ENCODE data around the gene SDF2.

Gene SDF2

GRCh38 chr17:28661635-28662526, at the start of gene SDF2, which contains the start of gene SUPT6H:
Gene SDF2, minus strand, starts transcription at chr17:28661906. Its CDS starts 30 bp downstream, at chr17:28661876.
Gene SUPT6H, plus strand, starts transcription at chr17:28662205. Its CDS starts 11,197 bp downstream, at chr17:28673402.
- DNase-seq, result peak; percentile 89 to 99 (median 96)

- peak; percentile 72 to 88 (median 85) for DNase-seq
Measured at GRCh38 chr17:28710861-28711722, 49.4 kb upstream of the SDF2 start.

GRCh38 chr17:28707339-28707720, 45.6 kb upstream of the SDF2 start:
- no peak for DNase-seq

- no peak for DNase-seq
Measured at GRCh38 chr17:28706471-28707338, 45.0 kb upstream of the SDF2 start.

- DNase-seq, result no peak
Measured at GRCh38 chr17:28705728-28706334, 44.1 kb upstream of the SDF2 start.

DNA sequence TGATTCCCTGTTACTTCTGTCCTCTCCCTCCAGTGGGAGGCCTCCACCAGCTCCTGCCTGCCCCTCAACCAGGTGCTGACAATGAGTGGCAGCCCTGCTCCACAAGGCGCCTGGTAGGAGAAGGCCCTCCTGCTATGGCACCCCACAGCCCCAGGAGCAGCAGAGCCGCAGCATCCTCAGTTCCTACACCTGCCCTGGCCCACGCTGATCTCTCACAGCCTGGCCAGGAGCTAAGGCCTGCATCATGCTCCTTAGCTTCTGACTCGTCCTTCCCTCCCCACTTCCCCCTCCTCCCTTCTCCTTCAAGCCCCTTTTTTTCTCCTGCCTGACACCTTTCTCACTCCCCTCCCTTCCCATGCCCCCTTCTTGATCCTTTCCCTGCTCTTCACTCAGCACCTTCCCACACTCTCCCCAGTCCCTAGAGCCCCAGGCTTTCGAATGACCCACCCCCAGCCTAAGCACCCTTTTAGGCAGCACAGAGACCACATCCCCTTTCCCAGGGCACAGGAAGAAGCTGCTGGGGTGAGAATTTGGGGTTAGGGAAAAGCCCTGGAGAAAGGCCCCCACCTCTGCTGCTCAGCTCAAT, 43.5 kb upstream of the SDF2 start:
- no peak for DNase-seq

DNA sequence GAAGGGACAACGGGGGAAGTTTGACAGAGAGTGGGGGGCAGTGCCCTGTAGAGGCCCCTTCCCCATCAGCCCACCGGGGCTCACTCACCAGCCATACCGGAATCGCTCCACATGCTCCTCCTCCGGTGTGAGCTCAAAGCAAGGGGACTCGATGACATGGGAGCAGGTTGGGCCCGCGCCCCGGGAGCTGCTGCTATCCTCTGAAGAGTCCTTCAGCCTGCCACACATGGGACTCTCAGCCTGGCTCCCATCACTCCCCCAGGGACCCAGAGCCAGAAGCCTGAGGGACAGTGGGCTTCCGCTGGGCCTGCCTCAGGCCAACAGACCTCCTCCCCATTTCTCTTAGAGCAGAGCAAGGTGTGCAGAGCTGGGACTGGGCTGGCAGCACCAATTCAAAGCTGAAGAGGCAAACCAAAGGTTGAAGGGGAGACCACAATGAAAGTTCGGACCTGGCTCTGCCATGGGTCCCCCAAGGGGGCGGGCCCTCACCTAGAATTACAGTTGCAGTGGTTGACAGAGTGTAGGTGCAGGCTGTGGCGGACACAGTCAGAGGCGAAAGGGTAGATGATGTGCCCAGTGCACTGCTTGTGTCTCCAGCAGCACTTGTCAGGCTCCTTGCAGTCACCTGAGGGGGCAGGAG, 42.6 kb upstream of the SDF2 start:
- no peak for DNase-seq

DNA sequence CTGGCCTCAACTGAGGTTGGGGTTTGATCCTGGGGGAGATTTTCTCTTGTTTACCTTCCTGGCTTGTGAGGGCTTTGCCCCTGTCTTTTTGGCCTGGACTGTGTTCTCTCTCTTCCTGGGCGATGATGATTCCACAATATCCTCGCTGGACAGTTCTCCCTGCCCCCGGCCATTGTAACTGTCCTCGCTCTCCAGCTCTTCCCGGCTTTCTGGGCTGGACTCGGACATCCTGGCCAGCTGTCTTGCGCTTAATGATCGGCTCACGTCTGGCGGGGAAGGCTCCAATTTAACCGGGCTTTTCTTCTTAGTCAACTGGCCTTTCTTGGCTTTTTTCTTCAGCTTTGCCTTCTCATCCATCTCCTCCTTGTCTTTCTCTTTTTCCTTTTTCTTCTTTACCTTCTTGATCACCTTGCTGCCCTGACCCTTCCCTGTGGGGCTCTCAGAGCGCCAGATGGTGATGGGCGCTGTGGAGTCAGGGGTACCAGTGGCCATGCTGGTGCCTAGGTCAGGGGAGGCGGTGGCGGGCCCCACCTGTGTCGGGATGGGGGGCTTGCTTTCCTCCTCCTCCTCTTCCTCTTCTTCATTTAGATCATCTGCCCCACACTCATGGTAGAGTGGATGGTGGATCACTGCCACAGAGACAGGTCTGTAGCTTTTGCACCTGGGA, 42.0 kb upstream of the SDF2 start:
- no peak for DNase-seq

GRCh38 chr17:28702752-28703150, 41.0 kb upstream of the SDF2 start:
- DNase-seq, result no peak

- DNase-seq, result no peak
Measured at GRCh38 chr17:28702026-28702751, 40.5 kb upstream of the SDF2 start.

- DNase-seq, result no peak
Measured at GRCh38 chr17:28700830-28701492, 39.3 kb upstream of the SDF2 start.

DNA sequence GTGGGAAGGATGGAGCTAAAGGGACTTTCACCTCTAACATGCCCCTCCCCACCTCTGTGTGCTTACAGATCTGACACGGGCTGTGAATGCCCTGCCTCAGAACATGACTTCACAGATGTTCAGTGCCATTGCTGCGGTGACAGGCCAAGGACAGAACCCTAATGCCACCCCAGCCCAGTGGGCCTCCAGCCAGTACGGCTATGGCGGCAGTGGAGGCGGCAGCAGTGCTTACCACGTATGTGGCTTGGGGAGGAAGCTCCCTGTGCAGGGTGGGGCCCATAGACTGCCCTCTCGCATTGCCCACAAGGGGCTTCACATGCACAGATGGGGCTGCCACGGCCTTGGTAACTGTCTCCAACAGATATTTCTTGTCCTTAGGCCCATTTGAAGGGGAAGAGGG, 38.6 kb upstream of the SDF2 start:
- no peak for DNase-seq

DNA sequence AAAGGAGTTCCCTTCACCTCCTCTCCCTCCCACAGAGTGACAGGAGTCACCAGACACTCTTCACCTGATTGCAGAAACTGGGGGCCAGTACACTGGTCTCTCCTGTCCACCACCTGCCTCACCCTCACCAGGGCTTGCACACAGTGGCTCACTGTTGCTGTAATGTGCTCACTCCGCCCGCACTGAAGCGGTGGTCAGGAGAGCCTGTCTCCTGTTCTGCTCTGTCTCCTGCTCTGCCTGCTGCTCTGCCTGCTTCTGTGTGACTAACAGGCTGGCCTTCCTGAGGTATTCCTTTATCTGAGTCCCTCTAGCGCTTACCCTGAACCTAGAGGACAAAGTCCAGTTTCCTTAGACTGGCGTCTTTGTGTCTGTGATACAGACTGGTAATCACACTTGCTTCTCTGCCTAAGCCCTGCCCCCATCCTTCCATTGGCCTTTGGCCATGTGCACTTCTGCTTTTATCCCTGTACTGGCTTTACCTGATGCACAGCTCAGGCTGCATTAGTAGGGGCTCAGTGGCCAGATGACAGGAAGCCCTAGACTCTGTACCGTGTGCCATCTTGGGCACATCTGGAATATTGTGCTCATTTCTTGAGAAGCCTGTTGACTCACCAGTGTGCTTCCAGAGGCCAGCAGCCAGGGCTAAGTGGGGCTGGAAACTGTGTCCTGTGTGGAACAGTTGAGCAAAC, 36.7 kb upstream of the SDF2 start:
- DNase-seq, result no peak

DNA sequence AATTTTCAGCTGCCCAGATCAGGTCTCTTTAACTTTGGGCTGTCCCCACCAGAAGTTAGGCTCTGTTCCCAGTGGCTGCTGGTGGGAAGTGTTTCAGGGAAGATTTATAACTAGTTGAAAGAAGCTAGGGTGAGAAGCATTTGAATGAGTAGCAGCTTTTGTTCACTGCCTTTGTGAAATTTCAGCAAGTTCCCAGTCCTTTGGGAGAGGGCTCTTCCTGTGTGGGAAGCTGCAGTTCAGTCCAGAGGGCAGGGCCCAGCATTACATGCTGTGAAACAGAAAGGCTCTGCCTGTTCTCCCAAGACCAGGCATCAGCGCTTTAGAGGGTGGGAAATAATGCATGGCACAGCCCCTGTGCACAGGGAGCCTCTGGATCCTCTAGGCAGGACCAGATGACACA, 32.2 kb upstream of the SDF2 start:
- no peak for DNase-seq

- no peak for DNase-seq
Measured at GRCh38 chr17:28689011-28689410, 27.3 kb upstream of the SDF2 start.

GRCh38 chr17:28688481-28688880, 26.8 kb upstream of the SDF2 start:
- DNase-seq, result no peak

DNA sequence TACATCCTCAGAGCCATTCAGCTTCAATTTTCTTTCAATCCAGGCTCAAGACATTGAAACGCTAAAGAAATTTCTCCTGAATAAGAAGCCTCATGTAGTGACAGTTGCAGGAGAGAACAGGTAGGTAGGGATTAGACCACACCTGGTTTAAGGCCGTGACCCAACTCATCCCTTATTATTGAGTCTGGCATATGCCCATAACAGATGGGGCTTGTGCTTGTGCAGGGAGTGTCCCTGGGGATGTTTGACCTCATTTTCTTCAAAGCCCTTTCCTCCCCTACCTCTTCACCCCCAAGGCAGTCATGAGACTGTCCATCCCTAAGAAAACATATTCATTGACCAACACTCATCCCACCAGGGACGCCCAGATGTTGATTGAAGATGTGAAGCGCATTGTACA, 24.6 kb upstream of the SDF2 start:
- DNase-seq, result no peak

DNA sequence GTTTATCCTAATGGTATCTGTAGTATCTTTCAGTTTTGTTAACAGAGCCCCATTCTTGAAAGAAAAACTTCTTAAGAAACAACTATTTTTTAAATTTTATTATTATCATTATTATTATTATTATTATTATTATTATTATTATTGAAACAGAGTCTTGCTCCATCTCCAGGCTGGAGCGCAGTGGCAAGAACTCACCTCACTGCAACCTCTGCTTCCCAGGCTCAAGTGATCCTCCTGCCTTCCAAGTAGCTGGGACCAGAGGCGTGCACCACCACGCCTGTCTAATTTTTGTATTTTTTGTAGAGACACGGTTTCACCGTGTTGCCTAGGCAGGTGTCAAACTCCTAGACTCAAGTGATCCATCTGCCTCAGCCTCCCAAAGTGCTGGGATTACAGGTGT, 23.7 kb upstream of the SDF2 start:
- DNase-seq, result no peak

DNA sequence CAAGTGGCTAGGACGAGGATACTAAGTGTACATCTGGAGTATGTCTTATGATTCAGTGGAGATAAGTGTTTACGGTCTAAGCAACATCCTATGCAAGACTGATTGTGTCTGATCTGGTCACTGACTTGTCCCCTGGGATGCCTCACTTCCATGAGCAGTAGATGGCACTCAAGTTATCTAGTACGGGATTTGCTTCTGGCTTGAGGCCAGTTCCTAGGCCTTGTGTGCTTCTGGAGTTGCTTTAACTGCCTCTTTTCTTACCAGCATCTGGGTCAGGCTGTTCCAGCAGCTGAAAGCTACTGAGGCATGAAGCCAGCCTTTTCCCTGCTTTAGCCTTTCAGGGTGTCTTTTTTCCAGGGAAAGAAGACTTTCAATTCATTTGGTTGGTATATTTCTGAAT, 23.3 kb upstream of the SDF2 start:
- no peak for DNase-seq
